HFFc6 (cell line): ENCODE measurements around the gene ITGB3. TPM values are rescaled to one million over a fixed set of nuclear protein-coding genes. Genes with fewer than 3 reads are reported as not detected.

Source experiments
- DNase-seq: peaks from one replicate; pipeline ENCODE4 v3.0.0-alpha.2; 2018
- H3K27ac Mint-ChIP-seq: 2 replicates; pipeline ENCODE4 v1.8.0; 2020; ENCODE audit warnings: mild to moderate bottlenecking, mixed read lengths
- H3K27me3 Mint-ChIP-seq: 2 replicates; pipeline ENCODE4 v1.8.0; 2021; ENCODE audit warnings: mild to moderate bottlenecking, moderate library complexity, mixed read lengths; ENCODE audit not compliant: insufficient read depth
- H3K36me3 Mint-ChIP-seq: 2 replicates; pipeline ENCODE4 v1.8.0; 2021; ENCODE audit warnings: low read depth, mixed read lengths
- H3K4me1 Mint-ChIP-seq: 2 replicates; pipeline ENCODE4 v1.8.0; 2020; ENCODE audit warnings: low read depth, mixed read lengths
- H3K4me3 Mint-ChIP-seq: 2 replicates; pipeline ENCODE4 v1.8.0; 2020; ENCODE audit warnings: mild to moderate bottlenecking, moderate library complexity, mixed read lengths
- H3K9me3 Mint-ChIP-seq: 2 replicates; pipeline ENCODE4 v1.8.0; 2020; ENCODE audit warnings: mild to moderate bottlenecking, mixed read lengths
- CTCF ChIP-seq: fragments of 200-600 bp; sonication (generic); IDR thresholded peaks from 2 replicates; pipeline ENCODE4 v1.5.0; 2021; ENCODE audit warnings: antibody characterized with exemption, mild to moderate bottlenecking
- total RNA-seq, 6 experiments: library from RNA; stranded (reverse); fragmentation: NEBNext Ultra II Directional; extraction: Animal tissue kit (Norgen Biotek cat#: 25700); gene quantifications; 2 replicates in 1 of 6; 3 replicates in 5 of 6; pipeline ENCODE4 v1.2.3, GENCODE V29; 2021

Gene ITGB3
- total RNA-seq, 6 experiments from 2014 or later = 2.2 to 4.1 (median 2.9) TPM

- no peaks in the 10 kb centered on the region for H3K9me3 Mint-ChIP-seq
- H3K4me3 Mint-ChIP-seq = no peak overlapping the region
- H3K36me3 Mint-ChIP-seq = no peaks in the 10 kb centered on the region; the same call in none of the 2 replicates
- TF ChIP-seq CTCF = no peak
- DNase-seq = no peak
- peaks cover 3% of the 10 kb centered on the region; the same call in 1 of the 2 replicates for H3K27me3 Mint-ChIP-seq
- H3K4me1 Mint-ChIP-seq = peaks cover 13% of the 10 kb centered on the region
- no peak overlapping the region for H3K27ac Mint-ChIP-seq
These were observed 42.2 kb downstream of the ITGB3 start for GRCh38 chr17:47295874-47296255.

- DNase-seq = no peak
- TF ChIP-seq CTCF = no peak
- H3K27me3 Mint-ChIP-seq = peaks cover 3% of the 10 kb centered on the region; the same call in 1 of the 2 replicates
- no peak overlapping the region for H3K4me3 Mint-ChIP-seq
- H3K36me3 Mint-ChIP-seq = peaks cover 6% of the 10 kb centered on the region
- H3K9me3 Mint-ChIP-seq = peaks cover 9% of the 10 kb centered on the region; the same call in 1 of the 2 replicates
- no peak overlapping the region for H3K27ac Mint-ChIP-seq
- H3K4me1 Mint-ChIP-seq = peaks cover 18% of the 10 kb centered on the region
These were observed 44.2 kb downstream of the ITGB3 start for GRCh38 chr17:47297661-47298400.

- Mint-ChIP-seq H3K4me1 (peaks cover 20% of the 10 kb centered on the region), H3K36me3 (peaks cover 10% of the 10 kb centered on the region), H3K4me3 (no peak overlapping the region), H3K9me3 (peaks cover 9% of the 10 kb centered on the region; the same call in 1 of the 2 replicates), H3K27me3 (peaks cover 3% of the 10 kb centered on the region; the same call in 1 of the 2 replicates), H3K27ac (no peak overlapping the region)
- DNase-seq = no peak
- no peak for TF ChIP-seq CTCF
These were observed 45.1 kb downstream of the ITGB3 start for GRCh38 chr17:47298712-47299111.

- Mint-ChIP-seq H3K4me3 (no peak overlapping the region), H3K27ac (no peak overlapping the region), H3K36me3 (peaks cover 10% of the 10 kb centered on the region), H3K4me1 (peaks cover 20% of the 10 kb centered on the region), H3K27me3 (peaks cover 3% of the 10 kb centered on the region; the same call in 1 of the 2 replicates), H3K9me3 (peaks cover 9% of the 10 kb centered on the region; the same call in 1 of the 2 replicates)
- TF ChIP-seq CTCF = no peak
- DNase-seq = no peak
These were observed 45.7 kb downstream of the ITGB3 start for GRCh38 chr17:47299239-47299910.

GRCh38 chr17:47300718-47301117 lies 47.1 kb downstream of the ITGB3 start:
- peaks cover 9% of the 10 kb centered on the region; the same call in 1 of the 2 replicates for H3K9me3 Mint-ChIP-seq
- peaks cover 3% of the 10 kb centered on the region for H3K27me3 Mint-ChIP-seq
- DNase-seq = no peak
- TF ChIP-seq CTCF = no peak
- peaks cover 28% of the 10 kb centered on the region for H3K4me1 Mint-ChIP-seq
- no peak overlapping the region for H3K4me3 Mint-ChIP-seq
- H3K36me3 Mint-ChIP-seq = peaks cover 10% of the 10 kb centered on the region
- no peak overlapping the region for H3K27ac Mint-ChIP-seq
